ENCODE results near the gene GPNMB.
"Not testable (repeated sequence)": the region's sequence is repeated elsewhere in the genome, so short reads cannot be mapped to it uniquely, and the experiment has no call there.

GPNMB gene

DNA sequence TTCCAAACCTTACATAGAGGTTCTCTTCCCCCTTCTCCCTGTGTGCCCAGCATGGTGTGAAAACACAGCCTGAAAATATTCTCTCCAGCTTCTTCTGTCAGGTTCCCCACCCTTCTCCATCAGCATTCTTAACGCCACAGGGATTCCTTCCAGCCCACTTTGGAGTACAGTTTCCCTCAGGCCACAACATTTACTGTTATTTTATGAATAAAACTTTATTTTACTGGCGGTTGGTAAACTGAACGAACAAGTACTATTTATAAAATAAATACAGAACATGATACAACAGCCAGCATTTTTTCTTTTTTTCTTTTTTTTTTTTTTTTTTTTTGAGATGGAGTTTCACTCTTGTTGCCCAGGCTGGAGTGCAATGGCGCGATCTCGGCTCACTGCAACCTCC is 31.6 kb upstream of the GPNMB start:
- TF ChIP-seq, protein P1, sequence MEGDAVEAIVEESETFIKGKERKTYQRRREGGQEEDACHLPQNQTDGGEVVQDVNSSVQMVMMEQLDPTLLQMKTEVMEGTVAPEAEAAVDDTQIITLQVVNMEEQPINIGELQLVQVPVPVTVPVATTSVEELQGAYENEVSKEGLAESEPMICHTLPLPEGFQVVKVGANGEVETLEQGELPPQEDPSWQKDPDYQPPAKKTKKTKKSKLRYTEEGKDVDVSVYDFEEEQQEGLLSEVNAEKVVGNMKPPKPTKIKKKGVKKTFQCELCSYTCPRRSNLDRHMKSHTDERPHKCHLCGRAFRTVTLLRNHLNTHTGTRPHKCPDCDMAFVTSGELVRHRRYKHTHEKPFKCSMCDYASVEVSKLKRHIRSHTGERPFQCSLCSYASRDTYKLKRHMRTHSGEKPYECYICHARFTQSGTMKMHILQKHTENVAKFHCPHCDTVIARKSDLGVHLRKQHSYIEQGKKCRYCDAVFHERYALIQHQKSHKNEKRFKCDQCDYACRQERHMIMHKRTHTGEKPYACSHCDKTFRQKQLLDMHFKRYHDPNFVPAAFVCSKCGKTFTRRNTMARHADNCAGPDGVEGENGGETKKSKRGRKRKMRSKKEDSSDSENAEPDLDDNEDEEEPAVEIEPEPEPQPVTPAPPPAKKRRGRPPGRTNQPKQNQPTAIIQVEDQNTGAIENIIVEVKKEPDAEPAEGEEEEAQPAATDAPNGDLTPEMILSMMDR (conservative IDR thresholded peaks at IDR 0.05): no peak
- TF ChIP-seq ZFX (IDR thresholded peaks at IDR 0.05): no peak
- H3K27ac ChIP-seq: no peak overlapping the region

DNA sequence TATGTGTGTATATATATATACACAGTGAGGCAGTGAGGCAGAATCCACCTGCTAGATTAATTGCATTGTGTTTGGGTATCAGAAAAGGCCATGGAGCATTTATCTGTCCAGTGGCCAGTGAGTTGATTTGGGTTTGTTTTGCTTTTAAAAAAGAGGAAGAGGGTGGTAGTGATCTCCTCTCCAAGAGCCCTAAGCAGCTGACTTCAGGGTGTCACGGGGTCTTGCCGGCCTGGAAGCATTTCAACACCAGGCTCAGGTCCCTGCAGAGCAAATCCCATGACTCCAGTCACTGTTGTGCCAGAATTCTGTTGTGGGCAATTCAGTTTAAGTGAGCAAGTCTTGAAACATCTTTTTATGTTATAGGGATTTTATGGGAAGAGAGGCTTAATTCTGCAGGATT is 30.6 kb upstream of the GPNMB start:
- H3K27ac ChIP-seq: no peak overlapping the region
- no peak for TF ChIP-seq ZFX (IDR thresholded peaks at IDR 0.05)
- TF ChIP-seq, protein P1 (conservative IDR thresholded peaks at IDR 0.05): no peak

DNA sequence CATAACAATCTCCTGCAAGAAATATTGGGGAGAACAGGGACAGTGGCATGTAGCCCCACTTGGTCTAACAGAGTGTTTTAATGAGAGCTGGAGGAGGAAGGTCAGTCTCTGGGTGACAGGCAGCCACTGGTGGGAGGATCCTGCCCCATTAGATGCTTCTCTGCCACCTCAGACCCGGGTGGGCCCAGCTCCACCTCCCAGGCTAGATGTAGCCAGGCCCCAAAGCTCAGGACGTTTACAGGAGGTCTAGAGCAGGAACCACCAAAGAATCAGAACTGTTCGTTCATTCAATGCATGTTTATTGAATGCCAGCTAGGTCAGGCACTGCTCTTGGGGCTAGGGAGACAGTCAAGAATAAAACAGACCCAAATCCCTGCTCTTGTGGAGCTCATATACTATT is 28.4 kb upstream of the GPNMB start:
- no peak for TF ChIP-seq ZFX (IDR thresholded peaks at IDR 0.05)
- TF ChIP-seq, protein P1 (conservative IDR thresholded peaks at IDR 0.05): no peak

DNA sequence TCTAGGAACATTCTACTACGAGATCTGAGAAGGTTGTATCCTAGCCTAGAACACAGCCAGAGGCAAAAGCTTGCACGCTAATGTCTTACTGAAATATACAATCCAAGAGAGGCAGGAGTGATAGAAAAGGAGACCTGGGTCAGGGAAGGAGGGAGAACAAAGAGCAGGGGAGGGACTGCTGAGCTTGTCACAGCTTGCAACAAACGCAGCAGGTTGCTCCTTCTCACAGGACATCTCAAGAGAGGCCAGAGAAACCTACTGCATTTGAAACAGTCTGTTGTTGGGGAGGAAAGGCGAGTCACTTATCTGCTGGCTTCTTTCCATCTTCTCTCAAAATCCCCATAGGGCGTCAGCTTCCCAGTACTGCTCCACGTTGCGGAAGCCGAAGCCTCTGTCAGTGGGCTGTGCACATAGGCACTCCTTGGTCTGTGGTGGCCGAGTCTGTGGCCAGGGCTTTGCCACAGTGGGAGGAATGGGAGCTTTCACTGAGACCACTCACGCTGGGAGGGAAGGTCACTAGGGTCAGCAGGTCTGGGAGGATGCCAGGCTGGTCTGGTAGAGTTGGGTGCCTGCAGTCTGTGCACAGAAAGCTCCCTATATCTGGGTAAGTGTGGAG is 25.8 kb upstream of the GPNMB start:
- H3K27ac ChIP-seq: no peak overlapping the region
- TF ChIP-seq, protein P1 (conservative IDR thresholded peaks at IDR 0.05): no peak
- no peak for TF ChIP-seq ZFX (IDR thresholded peaks at IDR 0.05)

More for the DNA sequence above, 28.4 kb upstream of the GPNMB start:
- no peak overlapping the region for H3K27ac ChIP-seq

DNA sequence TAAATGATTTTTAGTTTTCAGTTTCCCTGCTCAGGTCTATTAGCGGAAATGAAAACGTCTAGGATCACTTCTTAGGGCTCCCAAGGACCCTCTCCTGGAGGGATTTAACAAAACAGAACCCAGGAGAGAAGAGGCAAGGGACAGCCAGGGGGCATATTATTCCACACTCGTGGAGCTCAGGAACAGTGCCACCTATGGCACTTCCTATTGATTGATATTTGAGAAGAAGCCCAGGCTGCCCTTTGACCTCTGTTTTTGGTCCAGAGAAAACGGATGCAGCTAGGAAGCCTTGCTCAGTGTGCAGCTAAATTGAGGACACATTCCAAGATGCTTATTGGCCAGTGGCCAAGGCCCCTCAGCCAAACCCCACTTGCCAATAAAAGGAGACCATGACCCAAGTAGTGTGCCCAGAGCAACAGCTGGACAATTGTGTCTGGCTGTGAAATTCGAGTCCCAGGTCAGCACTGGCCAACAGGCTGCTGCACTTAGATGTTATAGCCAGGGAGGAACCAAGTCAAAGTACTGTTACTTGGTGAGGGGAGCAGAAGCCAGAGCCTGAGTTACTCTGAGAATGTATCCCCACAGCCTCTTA is 24.0 kb upstream of the GPNMB start:
- TF ChIP-seq, protein P1 (conservative IDR thresholded peaks at IDR 0.05): no peak
- TF ChIP-seq ZFX (IDR thresholded peaks at IDR 0.05): no peak

DNA sequence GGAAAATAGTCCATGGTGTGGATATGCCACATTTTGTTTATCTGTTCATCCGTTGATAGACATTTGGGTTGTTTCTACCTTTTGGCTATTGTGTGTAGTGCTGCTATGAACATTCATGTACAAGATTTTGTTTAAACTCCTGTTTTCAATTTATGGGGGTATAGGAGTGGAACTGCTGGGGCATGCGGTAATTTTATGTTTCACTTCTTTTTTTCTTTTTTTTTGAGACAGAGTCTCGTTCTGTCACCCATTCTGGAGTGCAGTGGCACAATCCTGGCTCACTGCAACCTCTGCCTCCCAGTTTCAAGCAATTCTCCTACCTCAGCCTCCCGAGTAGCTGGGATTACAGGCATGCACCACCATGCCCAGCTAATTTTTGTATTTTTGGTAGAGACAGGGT is 22.2 kb upstream of the GPNMB start:
- not testable (repeated sequence) for H3K27ac ChIP-seq

More for the DNA sequence above, 24.0 kb upstream of the GPNMB start:
- H3K27ac ChIP-seq: no peak overlapping the region

DNA sequence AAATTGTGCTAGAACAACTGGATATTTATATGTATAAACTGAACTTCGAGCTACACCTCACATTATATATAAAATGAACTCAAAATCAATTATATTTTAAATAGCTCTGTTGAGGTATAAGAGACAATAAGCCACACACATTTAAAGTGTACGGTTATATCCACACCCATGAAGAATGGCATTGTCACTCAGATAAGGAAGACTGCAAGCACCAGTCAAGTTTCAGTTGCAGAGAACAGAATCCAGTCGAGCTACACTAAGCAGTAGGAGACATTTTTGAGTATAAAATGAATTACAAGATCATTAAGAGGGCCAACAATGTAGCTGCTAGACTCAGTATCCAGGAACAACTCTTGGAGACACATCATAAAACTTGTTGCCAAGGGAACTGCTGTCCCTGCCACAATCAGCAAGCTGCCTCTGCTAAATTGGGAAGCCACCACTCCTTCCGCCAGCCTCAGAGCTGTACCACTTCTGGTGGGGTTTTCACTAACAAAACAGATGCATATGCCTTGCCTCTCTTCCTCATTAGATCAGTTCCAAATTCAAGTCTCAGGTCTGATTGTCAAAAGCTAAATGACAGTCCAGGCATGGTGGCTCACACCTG is 19.6 kb upstream of the GPNMB start:
- H3K27ac ChIP-seq: no peak overlapping the region
- TF ChIP-seq ZFX (IDR thresholded peaks at IDR 0.05): no peak
- TF ChIP-seq, protein P1 (conservative IDR thresholded peaks at IDR 0.05): no peak
